ENCODE measurements around the gene RNF126.

GRCh38 chr19:688214-688613, 25.2 kb upstream of the RNF126 start:
- no peak for TF ChIP-seq POLR2A (IDR thresholded peaks at IDR 0.05)
- TF ChIP-seq, protein P1, sequence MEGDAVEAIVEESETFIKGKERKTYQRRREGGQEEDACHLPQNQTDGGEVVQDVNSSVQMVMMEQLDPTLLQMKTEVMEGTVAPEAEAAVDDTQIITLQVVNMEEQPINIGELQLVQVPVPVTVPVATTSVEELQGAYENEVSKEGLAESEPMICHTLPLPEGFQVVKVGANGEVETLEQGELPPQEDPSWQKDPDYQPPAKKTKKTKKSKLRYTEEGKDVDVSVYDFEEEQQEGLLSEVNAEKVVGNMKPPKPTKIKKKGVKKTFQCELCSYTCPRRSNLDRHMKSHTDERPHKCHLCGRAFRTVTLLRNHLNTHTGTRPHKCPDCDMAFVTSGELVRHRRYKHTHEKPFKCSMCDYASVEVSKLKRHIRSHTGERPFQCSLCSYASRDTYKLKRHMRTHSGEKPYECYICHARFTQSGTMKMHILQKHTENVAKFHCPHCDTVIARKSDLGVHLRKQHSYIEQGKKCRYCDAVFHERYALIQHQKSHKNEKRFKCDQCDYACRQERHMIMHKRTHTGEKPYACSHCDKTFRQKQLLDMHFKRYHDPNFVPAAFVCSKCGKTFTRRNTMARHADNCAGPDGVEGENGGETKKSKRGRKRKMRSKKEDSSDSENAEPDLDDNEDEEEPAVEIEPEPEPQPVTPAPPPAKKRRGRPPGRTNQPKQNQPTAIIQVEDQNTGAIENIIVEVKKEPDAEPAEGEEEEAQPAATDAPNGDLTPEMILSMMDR (IDR thresholded peaks at IDR 0.05) = no peak
